Ovary (tissue), 9 donors: ENCODE data around the gene GNB5. TPM values are rescaled to one million over a fixed set of nuclear protein-coding genes. Genes with fewer than 3 reads are reported as not detected.

Experiments used
- DNase-seq, 5 donors: peaks; one replicate each; pipeline ENCODE4 v3.0.0-alpha.2; 2019 to 2020
- H3K27ac ChIP-seq, 2 donors: fragments of 200-600 bp; one replicate each; pipeline versions ENCODE4 v1.5.1 to v1.8.0; 2019 to 2022
- H3K27me3 ChIP-seq: fragments of 200-600 bp; one replicate; pipeline ENCODE4 v1.8.0; 2022
- H3K36me3 ChIP-seq: fragments of 200-600 bp; sonication (generic); one replicate; pipeline ENCODE4 v1.5.1; 2019
- H3K4me1 ChIP-seq: one replicate; pipeline ENCODE4 v1.8.1; 2013; ENCODE audit warnings: mild to moderate bottlenecking, moderate library complexity; ENCODE audit not compliant: insufficient read depth
- H3K4me3 ChIP-seq: fragments of 200-600 bp; sonication (generic); one replicate; pipeline ENCODE4 v1.5.1; 2017
- H3K9me3 ChIP-seq, 2 donors: fragments of 200-600 bp in 1 of 2; sonication (generic) in 1 of 2; one replicate each; pipeline versions ENCODE4 v1.5.1 to v1.8.1; 2013 to 2019; ENCODE audit warnings: mild to moderate bottlenecking in 1 of 2, moderate library complexity in 1 of 2
- EP300 ChIP-seq: sonication (generic); formaldehyde crosslinking; IDR thresholded peaks from one replicate; pipeline ENCODE4 v1.6.1; 2017; ENCODE audit warnings: antibody characterized with exemption
- POLR2A ChIP-seq: fragments of 450-650 bp; IDR thresholded peaks from one replicate; pipeline ENCODE4 v1.6.1; 2017; ENCODE audit warnings: antibody characterized with exemption, mild to moderate bottlenecking, moderate library complexity
- WGBS, 3 donors: extraction: QIAGEN DNeasy Blood & Tissue Kit in 1 of 3; methylation state at CpG; one replicate each; pipeline versions ENCODE4 v1.1.5 to v1.1.7; 2013 to 2017; 5-methylcytosine and 5-hydroxymethylcytosine counted together
- intact Hi-C, 4 donors: fragments of 100-400 bp; cut with DNase I; formaldehyde crosslinking; loops; one replicate each; pipeline versions ENCODE4 v1.11.0 to v1.15.1; 2022 to 2023
- polyA plus RNA-seq, 2 donors: library from polyadenylated mRNA; stranded (reverse); fragments of 200-250 nt in 1 of 2; fragments of 350-450 nt in 1 of 2; fragmentation: Illumina TruSeq in 1 of 2; extraction: RNeasy Lipid Tissue Mini Kit (QIAGEN cat#74804) in 1 of 2; gene quantifications; one replicate each; pipeline ENCODE4 v1.2.3, GENCODE V29; 2013 to 2014
- total RNA-seq, 7 donors: library from RNA; depleted of rRNA in 2 of 7; stranded (reverse); fragments of >200 nt in 2 of 7; fragmentation: NEBNext Ultra II Directional in 3 of 7; extraction: Animal tissue kit (Norgen Biotek cat#: 25700) in 3 of 7; gene quantifications; one replicate each; pipeline versions ENCODE4 v1.1.0 to v1.2.4, GENCODE V29; 2016 to 2023
- TF ChIP-seq, protein P1 (sequence below), 3 donors: fragments of 450-650 bp in 2 of 3; fragments of 200-600 bp in 1 of 3; IDR thresholded peaks; one replicate each; pipeline versions ENCODE4 v1.5.1 to v1.8.0; 2016 to 2022; ENCODE audit warnings: antibody characterized with exemption in 3 of 3, mild to moderate bottlenecking in 1 of 3
- donor health status: DM: no; HTN: no; CAD: no; lungs with moderate emphysema.
- donor health status: DM: no; HTN: no; CAD: no.
- donor health status: Bipolar disorder and iron deficiency.
- donor health status: DM: yes; HTN: yes; CAD: no.
- donor health status: DM: no; HTN: no; CAD: no.
- donor health status: DM: yes; HTN: yes; CAD: no.

The GNB5 gene
- total and polyA plus RNA-seq, 9 donors, result 49.2 to 101 (median 64.8) TPM

DNA sequence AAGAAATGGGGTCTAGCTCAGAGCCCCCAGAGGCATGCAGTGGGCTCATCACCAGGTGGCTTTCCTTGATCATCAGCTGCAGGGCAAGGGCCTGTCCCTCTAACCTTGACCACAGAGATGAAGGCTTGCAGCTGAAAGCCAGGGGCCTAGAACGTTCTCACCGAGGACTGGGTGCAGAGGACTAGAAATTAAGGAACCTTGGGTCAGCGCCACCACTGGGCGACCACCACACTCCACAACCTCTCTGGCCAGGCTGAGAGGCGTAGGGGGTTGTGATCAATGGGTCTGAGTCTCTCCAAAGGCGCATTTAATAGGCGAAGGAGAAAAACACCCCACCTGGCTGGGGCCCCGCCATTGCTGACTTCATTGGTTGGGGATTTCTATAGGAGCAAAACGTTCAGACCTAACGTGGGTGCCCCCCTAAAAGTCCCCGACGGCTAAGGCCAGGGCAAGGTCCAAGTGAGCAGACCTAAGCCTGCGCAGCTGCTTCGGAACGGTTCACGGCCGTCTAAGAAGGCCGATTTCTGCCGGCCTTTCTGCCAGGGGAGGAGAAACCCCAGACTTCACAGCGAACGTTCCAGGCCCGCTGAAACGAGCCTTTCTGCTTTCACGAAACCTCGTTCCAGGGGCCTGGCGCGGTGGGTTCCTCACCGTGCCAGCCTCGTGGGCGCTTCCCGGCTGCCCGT, 79.5 kb downstream of the GNB5 start:
- Histone ChIP-seq H3K36me3 (no peaks in the 10 kb centered on the region), H3K27ac (no peak overlapping the region), H3K4me1 (peaks cover 1% of the 10 kb centered on the region), H3K9me3 (no peaks in the 10 kb centered on the region), H3K27me3 (no peaks in the 10 kb centered on the region), H3K4me3 (peak overlapping the region; percentile 42)
- intact Hi-C loops, result no loop called here
- 31 to 64% (median 39%) methylated on average over 16 to 32 of the region's 32 CpGs for WGBS, 3 donors
- DNase-seq, result no peak
- no peak for TF ChIP-seq POLR2A
- TF ChIP-seq EP300, result no peak
- TF ChIP-seq, protein P1, sequence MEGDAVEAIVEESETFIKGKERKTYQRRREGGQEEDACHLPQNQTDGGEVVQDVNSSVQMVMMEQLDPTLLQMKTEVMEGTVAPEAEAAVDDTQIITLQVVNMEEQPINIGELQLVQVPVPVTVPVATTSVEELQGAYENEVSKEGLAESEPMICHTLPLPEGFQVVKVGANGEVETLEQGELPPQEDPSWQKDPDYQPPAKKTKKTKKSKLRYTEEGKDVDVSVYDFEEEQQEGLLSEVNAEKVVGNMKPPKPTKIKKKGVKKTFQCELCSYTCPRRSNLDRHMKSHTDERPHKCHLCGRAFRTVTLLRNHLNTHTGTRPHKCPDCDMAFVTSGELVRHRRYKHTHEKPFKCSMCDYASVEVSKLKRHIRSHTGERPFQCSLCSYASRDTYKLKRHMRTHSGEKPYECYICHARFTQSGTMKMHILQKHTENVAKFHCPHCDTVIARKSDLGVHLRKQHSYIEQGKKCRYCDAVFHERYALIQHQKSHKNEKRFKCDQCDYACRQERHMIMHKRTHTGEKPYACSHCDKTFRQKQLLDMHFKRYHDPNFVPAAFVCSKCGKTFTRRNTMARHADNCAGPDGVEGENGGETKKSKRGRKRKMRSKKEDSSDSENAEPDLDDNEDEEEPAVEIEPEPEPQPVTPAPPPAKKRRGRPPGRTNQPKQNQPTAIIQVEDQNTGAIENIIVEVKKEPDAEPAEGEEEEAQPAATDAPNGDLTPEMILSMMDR (IDR thresholded peaks at IDR 0.05), result no peak

DNA sequence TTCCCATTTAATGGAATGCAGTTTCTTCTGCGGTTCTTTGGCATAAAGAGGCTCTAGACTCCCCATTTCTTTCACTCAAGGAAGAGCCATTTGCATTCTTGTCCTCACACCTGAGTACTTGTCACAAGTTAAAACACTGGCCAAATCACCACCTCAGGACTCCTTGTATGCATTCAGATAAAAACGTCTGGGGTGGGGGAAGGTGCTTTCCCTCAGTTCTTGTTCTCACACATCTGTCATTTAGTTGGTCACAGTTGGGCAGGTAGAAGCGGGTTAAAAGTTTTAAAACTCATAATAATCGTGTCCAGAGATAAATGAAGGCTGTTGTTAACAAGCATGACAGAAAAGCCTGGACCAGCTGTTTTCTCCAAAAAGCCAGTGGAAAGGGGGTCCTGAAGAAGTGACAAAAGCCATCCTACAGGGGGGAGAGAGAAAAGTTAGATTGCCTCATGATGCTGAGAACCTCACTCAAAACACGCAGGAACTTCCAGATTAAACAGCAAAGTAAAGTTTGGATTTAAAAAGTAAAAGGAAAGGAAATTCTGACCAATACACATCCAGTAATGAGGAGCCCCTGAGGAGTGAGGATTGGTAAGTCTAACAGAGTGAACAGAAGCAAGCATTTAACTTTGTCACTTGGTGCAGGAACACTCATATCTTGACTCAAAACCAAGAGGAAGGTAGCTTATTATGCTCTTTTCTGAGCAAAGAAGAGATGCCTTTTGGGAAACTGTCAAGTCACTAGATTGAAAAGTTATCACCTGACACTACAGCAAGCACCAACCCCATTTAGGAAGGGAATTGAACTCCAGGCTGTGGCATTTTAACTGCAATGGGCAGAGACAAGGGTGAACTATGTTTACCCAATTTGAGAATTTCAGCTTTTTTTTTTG, 81.4 kb downstream of the GNB5 start:
- intact Hi-C loops, result no loop called here
- TF ChIP-seq, protein P1 (IDR thresholded peaks at IDR 0.05), result no peak
- TF ChIP-seq EP300 (no peak), POLR2A (no peak)
- H3K27me3 ChIP-seq, result no peaks in the 10 kb centered on the region
- no peak overlapping the region for H3K27ac ChIP-seq
- no peak for DNase-seq
- H3K9me3 ChIP-seq, result no peaks in the 10 kb centered on the region
- no peak overlapping the region for H3K4me3 ChIP-seq
- WGBS, 3 donors, result 64 to 73% (median 67%) methylated on average over 5 of the region's 5 CpGs
- H3K4me1 ChIP-seq, result peaks cover 1% of the 10 kb centered on the region
- H3K36me3 ChIP-seq, result no peaks in the 10 kb centered on the region

DNA sequence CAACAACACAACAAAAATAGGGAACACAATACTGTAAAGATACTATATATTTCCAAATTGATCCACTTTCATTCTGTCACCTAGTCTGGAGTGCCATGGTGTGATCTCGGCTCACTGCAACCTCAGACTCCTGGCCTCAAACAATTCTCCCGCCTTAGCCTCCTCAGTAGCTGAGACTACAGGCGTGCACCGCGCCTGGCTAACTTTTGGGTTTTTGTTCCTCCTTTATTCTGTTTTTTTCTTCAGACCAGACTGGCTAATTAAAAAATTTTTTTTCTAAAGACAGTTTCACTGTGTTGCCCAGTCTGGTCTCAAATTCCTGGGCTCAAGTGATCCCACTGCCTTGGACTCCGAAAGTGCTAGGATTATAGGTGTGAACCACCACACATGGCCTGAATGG, 84.0 kb downstream of the GNB5 start:
- no peak for DNase-seq
- intact Hi-C loops, result no loop called here
- TF ChIP-seq EP300 (no peak), POLR2A (no peak)
- TF ChIP-seq, protein P1 (IDR thresholded peaks at IDR 0.05), result no peak
- no peaks in the 10 kb centered on the region for H3K4me1 ChIP-seq
- H3K27me3 ChIP-seq, result no peaks in the 10 kb centered on the region
- no peak overlapping the region for H3K4me3 ChIP-seq
- 96 to 97% (median 97%) methylated on average over 6 of the region's 6 CpGs for WGBS, 3 donors
- no peaks in the 10 kb centered on the region for H3K9me3 ChIP-seq
- no peaks in the 10 kb centered on the region for H3K36me3 ChIP-seq
- H3K27ac ChIP-seq, result no peak overlapping the region

DNA sequence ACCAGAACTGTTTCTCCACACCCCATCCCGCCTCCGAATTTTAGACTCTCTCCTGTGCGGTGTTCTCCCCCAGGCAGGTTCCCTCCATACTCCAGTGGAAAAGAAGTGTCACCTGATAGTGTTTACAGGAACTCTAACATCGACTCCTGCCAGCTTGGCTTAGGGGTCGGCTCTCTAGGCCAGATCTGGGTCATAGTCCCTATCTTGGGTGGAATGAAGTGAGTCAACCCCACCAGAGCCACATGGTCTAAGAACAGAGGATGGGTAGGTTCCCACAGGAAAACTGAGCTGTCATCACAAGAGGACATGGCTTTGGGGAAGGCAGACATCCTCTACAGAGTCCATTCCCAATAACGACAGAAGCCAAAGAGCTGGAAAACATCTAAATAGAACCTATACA, 84.6 kb downstream of the GNB5 start:
- H3K27ac ChIP-seq, result no peak overlapping the region
- no peak overlapping the region for H3K4me3 ChIP-seq
- H3K27me3 ChIP-seq, result no peaks in the 10 kb centered on the region
- H3K36me3 ChIP-seq, result no peaks in the 10 kb centered on the region
- TF ChIP-seq, protein P1 (IDR thresholded peaks at IDR 0.05), result no peak
- TF ChIP-seq EP300, result no peak
- TF ChIP-seq POLR2A, result no peak
- H3K9me3 ChIP-seq, result no peaks in the 10 kb centered on the region
- H3K4me1 ChIP-seq, result no peaks in the 10 kb centered on the region
- no peak for DNase-seq
- intact Hi-C loops, result no loop called here
- 76 to 86% (median 77%) methylated on average over 6 of the region's 6 CpGs for WGBS, 3 donors
